Left ventricle myocardium superior (tissue), 1 donor: ENCODE data around the gene CKS1B. TPM values are rescaled to one million over a fixed set of nuclear protein-coding genes. Genes with fewer than 3 reads are reported as not detected.
A peak's percentile ranks its signal among the peaks of the same experiment; 100 is the strongest.

Experiments
- ATAC-seq: fragments of 200-7000 bp; cut with Tn5 transposase; one replicate; pipeline ENCODE4 v1.9.1; 2020; ENCODE audit warnings: mild to moderate bottlenecking, moderate library complexity
- DNase-seq: peaks from one replicate; pipeline ENCODE4 v3.0.0-alpha.2; 2020
- intact Hi-C: fragments of 100-400 bp; cut with micrococcal nuclease; formaldehyde crosslinking; loops from one replicate; pipeline ENCODE4 v1.11.0; 2022
- total RNA-seq: library from RNA; stranded (reverse); fragmentation: NEBNext Ultra II Directional; extraction: Animal tissue kit (Norgen Biotek cat#: 25700); gene quantifications from one replicate; pipeline ENCODE4 v1.2.1, GENCODE V29; 2021
- donor health status: DM: no; HTN: yes; CAD: no; lungs with severe emphysema.

Gene CKS1B
- total RNA-seq, 1 donor from 2014 or later: 16.7 TPM

DNA sequence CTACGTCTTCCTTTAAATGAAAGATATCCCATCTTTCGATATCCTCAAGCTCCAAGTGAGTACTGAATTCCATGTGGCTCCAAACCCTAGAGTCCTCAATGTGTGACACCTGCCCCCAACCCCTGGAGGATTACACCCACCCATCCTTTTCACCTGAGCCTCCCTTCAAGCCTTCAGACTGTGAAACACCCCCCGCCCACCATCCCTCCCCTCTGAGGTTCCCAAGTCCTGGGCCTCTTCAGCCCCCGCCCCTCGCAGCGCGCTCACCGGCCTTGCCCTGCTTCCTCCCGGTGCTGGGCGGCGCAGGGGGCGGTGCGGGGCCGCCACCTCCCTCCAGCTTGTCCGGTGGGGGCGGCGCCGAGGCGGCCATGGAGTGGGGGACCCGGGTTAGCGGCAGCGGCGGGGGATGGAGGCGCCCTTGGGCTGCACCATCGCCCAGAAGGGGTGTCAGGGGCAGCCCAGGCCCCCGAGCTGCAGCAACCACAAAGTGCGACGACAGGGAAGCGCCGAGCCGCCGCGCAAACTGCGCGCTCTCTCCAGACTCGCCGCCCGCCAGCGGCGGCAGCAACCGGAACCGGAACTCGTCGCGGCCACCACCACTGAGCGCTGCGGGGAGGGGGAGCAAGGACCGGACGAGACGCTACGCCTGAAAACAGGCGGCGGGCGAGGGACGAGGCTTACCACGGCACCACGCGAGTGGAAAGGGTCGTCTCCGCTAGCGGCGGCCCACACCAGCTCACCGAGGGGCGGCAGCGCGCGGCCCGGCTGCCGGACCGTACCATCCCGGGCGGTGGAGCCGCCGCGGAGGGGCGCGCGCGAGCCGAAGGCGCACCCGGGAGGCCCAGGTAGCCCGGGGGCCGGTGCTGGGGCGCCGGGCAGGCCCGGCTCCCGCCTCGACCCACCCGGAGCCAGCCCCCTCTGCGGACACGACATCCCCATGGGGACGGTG is 13.0 kb upstream of the CKS1B start, which contains the start of gene PYGO2:
TSS of gene PYGO2 (minus strand) at position 576 of the 949 bp plus-strand sequence. CDS start at position 370, 206 bp downstream.
- DNase-seq: peak; percentile 89
- intact Hi-C loops: no loop called here
- peak; percentile 86 for ATAC-seq

DNA sequence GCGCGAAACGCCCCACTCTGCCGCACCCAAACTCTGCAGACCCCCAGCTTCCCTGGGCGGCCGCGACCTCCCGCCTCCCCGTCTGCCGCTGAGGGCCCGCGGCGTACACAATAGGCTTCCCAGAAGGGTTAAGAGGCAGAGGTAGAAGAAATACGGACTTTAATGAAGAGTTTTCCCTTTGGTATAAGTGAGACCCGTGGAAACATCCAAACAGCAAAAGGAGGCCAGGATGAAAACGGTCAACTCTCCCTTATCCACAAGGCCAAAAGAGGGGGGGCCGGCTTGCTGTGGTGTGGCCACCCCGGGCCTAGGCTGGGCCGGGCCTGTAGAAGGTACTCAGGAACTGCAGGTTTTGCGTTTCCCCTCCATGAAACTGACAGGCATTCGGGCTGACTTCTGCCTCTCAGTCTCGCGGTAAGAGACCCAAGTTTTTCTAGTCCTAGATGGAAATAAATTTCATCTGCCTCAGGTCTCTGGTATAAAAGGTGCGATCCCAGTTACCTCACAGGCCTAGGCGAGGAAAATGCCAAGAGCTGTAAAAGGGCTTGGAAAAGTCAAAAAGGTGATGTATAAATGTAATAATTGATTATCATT is 12.2 kb upstream of the CKS1B start:
- ATAC-seq (peak; percentile 26), DNase-seq (peak; percentile 62)
- intact Hi-C loops: no loop called here

DNA sequence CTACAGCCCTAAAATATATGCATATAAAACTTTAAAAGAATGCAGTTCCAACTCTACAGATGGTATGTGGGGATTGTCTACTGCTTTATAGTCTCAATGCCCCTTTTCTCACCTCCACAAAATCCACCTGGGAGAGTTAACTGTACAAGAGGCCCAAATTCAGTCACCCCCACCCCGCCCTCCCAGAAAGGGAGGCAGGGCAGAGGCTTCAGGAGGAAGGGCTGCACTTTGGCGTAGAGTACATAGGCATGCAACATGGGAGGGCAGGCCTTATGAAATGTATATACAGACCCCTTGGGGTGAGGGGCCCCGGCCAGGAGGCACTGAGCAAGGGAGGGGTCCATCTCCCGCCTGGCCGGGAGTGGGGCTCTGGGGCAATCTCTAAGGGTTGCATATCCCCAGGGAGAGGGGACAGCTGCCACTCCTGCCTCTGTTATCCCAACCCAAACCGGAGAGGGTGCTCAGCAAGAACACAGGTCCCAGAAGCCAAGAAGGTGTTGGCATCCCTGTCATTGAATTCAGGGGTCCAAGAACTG is 11.6 kb upstream of the CKS1B start:
- DNase-seq (no peak), ATAC-seq (no peak)
- intact Hi-C loops: no loop called here

DNA sequence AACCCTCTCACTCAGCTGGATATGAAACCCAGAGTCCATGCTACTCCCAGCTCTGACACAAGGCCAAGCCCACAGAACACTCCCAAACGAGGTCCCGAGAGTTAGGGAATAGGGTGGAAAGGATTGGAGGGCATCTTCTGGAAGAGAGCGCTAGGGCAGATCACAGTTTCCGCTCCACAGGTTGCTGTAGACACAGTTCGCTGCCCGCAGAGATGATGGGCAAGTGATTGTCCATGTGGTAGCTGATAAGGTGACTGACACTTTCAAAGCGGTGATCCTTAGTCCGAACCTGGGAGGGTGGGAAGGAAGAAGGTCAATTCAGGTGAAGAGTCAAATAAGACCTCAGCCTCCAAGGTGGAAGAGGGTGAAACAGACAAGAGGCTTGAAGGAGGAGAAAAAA is 10.8 kb upstream of the CKS1B start:
- intact Hi-C loops: no loop called here

DNA sequence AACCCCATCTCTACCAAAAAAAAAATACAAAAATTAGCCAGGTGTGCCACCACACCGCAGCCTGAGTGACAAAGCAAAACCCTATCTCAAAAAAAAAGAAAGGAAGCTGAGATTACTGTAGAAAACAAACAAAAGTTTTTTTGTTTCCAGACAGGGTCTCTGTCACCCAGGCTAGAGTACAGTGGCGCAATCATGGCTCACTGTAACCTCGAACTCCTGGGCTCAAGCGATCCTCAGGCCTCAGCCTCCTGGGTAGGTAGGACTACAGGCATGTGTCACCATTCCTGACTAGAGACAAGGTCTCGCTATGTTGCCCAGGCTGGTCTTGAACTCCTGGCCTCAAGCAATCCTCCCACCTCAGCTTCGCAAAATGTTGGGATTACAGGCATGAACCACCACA is 10.1 kb upstream of the CKS1B start:
- ATAC-seq (no peak), DNase-seq (peak; percentile 15)
- intact Hi-C loops: no loop called here

More for the DNA sequence above, 10.8 kb upstream of the CKS1B start:
- ATAC-seq (no peak), DNase-seq (no peak)

DNA sequence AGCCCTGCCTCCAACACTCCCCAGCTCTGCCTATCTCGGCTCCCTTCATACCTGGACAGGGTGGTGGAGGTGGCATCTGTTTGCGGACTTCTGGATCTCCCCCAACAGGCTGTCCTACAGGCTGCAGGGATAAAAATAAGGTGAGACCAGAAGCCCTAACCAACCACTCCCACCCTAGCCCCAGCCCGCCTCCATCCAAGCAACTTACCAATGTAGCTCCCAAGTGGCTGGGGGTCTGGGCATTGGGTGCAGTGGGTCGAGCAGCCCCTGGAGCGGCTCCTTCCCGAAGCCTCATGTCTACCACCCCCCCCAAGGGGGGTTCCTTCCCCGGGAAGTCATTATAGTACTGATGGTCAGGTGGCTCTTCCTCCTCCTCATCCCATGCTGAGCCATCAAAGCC is 8.4 kb upstream of the CKS1B start:
- DNase-seq (no peak), ATAC-seq (no peak)
- intact Hi-C loops: no loop called here

DNA sequence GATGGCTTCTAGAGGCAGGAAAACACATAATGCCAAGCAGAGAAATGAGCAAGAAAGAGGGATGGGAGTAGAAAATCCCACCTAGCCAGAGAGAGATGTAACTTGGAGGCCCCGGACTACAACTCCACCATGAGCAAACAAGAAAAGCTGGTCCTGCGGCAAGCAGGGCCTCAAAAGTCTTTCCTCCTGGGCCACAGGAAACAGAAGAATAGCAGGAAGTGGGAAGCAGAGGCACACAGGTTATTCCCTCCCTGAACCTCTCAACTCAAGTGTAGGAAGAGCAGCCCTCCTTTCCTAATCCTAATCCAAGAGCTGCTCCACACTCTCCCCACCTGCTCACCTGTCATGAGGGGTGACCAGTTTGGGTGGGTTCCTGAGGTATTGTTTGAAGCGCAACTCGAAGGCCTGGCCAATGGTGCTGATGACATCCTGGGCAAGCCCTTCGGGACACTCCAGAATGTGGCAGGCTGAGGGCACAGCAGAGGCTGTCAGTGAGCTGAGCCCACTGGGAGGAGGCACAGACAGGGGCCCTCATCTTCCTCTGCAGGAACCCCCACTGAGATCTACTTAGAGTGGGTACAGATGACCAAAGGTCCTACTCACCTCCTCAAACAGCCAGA is 7.0 kb upstream of the CKS1B start:
- DNase-seq (peak; percentile 15), ATAC-seq (no peak)
- intact Hi-C loops: no loop called here

DNA sequence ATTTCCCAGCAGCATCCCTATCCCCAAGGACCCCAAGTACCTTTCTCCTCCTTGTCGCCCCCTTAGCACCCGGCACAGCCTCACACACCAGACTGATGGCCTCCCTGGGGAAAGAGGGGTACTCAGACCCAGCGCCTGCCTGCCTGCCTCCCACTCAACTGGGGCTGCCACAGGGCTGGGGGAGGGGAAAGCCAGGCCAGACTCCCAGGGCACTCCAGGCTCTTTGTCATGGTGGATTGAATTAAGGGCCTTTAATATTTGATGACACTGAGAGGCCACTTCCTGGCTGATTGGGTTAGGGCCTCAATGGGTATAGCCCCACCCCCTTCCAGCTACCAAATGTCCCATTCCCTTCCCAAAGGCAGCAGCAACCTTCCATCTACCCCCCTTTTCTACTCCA is 5.8 kb upstream of the CKS1B start:
- intact Hi-C loops: no loop called here
- no peak for ATAC-seq
- DNase-seq: no peak

DNA sequence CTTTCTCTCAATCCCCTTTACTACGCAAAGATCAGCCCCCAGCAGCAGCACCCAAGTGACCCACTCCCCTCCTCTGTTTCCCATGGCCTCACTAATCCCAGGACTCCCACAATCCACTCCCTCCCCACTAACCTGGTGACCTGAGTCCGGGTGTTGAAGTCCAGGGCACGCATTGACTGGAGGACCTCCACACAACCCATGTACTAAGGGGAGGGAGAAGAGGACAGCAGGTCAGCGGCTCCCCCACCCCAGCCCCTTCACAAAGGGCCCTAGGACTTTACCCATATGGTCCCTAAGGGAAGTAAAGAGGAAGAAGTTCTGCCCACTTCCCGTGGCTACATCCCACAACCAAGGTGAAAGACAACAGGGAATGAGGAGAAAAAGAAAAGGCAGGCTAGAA is 5.2 kb upstream of the CKS1B start:
- ATAC-seq (no peak), DNase-seq (no peak)
- intact Hi-C loops: no loop called here

DNA sequence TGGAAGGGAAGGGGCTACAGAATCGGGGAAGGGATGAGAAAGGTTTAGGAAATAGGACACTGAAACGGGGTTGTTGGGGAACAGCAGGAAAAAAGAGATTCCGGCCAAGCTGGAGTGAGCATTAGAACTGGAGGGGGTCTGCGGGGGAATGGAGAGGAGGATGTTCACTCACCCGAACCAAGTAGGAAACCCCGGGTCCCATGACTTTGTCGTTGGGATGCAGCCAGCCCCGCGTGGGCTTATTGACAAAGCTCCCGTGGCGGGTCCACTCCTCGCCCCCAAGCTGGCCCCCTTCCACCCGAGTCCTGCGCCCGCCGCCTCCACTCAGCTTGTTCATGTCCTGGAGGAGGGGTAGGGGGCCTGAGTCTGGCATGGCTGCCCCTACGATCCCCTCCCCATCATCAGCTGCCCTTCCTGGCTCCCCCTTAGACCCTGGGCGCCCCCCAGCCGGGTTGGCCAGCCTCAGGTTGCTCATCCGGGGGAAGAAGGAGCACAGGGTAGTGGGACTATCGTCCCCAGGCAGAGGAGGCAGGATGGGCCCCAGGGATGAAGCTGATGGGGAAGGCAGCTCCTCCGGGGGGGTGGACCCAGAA is 4.5 kb upstream of the CKS1B start:
- intact Hi-C loops: no loop called here
- DNase-seq (peak; percentile 47), ATAC-seq (no peak)

DNA sequence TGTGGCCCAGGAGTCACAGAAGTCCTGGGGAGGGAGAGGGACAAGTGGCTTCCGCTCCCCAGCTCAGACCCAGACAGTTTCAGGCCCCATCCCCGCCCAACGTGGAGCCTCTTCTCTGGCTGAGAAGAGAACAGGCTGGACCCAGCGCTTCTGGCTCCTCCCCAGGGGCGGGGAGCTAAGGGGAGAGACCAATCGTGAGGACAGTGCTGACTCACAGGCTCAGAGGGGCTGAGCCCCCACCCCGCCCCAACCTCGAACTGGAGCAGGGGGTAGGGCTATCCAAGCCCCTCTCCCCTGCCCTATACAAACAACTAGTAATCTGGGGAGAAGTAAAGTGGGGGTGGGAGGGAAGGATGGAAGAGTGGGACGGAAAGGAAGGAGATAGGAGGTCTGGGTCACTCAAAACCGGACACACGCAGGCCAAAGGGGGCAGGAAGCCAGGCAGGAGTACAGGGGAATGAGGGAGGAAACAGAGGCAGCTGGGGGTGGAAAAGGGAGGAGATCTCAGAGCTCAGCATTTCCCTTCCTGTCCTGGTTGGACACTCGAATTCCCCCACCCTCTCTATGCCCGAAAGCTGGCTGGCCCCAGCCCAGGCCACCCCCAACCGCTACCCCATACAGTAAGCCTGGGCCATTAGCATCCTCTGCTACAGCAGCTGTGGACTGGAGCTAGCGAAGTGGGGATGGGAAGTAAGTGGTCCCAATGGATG is 3.7 kb upstream of the CKS1B start, which contains the start of gene SHC1:
TSS of gene SHC1 (minus strand) at position 117 of the 710 bp plus-strand sequence. CDS start 221 bp downstream, outside the sequence.
- peak; percentile 95 for DNase-seq
- intact Hi-C loops: no loop called here
- peak; percentile 61 for ATAC-seq

DNA sequence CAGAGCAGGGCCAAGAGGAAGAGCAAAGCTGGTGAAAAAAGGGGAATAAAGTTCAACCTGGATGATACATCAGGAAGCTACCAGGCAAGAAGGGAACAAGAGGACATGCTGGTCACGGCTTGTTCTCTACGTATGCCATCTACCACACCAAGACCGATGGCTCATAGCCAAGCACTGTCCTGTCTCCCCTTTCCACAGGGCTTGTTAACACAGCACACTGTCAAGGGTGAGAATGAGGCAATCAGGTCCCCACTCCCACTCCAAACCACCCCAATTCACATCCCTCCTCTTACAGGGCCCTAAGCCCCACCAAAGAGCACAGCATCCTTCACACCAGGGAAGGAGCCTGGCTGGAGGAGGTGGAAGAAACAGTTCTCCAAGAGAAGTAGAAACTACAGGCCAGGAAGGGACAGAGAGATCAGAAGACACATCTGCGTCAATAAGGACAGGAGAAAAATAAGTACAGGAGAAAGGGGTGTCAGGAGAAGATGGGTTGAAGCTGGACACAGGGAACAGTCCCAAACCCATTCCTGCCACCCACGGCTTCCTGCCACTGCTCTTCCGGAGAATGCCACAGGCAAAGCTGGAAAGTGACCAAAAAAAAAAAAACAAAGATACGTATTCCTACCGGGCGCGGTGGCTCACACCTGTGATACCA is 3.0 kb upstream of the CKS1B start:
- intact Hi-C loops: no loop called here
- ATAC-seq (no peak), DNase-seq (no peak)

DNA sequence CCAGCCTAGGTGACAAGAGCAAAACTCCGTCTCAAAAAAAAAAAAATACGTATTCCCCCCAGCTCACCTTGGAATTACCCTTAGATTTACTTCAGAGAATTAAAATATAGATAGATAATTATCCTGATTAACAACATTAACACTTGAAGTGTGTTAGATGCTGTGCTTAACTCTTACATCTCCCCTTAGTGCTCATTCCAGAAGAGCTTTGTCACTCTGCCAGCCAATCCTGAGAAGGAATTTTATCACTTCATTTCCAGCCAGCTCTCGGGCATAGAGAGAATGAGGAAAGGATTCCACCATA is 2.3 kb upstream of the CKS1B start:
- no peak for DNase-seq
- no peak for ATAC-seq
- intact Hi-C loops: no loop called here

DNA sequence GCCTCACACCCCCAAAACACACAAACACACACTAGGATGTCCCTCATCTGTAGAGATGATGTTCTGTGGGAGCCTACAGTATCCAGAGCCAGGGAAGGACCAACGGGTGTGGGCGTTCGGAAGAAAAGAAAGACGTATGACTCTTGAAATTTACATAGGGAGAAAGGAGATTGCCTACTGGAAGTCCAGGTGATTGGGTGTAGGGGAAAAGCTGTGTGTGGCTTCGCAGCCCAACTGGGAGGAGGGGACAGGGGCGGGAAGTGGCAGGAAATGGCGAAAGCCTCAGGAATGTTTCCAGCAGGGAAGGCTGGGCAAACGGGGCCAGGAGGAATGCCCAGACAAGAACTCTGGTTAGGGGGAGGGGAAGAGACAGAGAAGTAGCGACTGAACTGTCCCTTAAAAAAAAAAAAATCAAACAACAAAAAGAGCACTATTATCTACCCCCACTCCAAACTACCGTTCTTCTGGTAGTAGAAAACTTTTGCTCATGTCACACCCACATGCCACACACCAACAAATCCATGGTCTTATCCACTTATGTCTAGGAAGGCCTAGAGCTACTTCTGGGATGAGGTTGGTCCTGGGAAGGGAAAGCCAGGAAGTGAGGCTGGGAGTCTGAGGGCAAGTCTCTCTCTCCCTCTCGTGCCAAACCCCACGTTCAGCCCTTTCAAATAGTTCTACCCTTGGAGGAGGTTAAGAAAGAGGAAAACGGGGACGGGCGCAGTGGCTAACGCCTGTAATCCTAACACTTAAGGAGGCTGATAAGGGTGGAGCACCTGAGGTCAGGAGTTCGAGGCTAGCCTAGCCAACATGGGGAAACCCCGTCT is 1.8 kb upstream of the CKS1B start:
- ATAC-seq (no peak), DNase-seq (peak; percentile 53)
- intact Hi-C loops: no loop called here

DNA sequence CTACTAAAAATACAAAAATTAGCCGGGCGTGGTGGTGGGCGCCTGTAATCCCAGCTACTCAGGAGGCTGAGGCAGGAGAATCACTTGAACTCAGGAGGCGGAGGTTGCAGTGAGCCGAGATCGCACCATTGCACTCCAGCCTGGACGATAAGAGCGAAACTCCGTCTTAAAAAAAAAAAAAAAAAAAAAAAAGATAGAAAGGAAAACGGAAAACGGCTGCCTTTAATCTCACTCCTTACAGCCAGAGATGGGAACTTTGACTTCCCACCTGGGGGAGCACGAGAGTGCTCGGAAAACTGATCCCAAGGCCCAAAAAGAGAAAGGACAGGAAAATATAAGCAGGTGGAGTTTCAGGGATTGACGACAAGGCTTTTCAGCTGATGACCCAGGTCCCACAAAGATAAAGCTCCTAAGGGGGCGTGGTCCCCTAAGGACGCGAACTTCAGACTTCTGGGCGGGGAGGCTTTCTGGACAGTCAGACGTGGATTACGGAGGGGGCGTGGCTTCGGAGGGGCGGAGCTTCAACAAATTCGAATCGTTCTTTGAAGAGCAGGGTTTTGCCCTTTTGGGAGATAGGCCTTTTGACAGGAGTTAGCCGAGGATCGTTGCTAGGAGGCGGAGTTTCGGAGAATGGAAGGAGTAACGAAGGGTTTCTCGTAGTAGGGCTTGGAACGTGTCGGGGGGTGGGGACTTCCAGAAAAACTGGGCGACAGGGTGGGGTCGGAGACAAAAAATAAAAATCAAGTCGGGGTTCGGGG is 958 bp upstream of the CKS1B start:
- DNase-seq (peak; percentile 95), ATAC-seq (peak; percentile 55)
- intact Hi-C loops: no loop called here

DNA sequence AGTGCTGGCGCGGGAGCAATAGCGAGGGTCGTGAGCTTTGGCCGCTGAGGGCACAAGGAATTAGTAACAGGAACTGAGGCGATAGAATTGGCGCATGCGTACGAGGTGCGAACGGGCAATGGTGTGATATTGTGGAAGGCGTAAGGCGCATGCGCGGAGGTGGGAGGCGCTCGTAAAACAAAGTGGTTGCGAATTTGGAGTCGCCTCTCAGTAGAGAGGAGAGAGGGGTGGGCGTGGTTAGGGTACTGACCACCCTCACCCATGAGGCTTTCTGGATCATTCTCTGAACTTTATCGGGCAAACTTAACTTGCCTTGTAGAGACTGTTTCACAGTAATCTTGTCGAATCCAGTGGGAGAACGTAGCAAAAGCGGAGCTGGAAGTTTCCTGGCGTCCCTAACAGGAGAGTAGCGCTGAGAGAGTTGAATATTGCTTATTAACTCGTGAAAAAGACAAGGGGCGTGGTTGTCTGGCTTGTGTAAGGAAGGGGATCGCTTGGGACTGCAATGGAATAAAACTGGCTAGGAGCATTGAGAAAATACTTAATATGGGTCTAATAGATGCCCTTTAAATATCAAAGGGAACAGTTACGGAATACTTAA is 427 bp downstream of the CKS1B start:
- DNase-seq (peak; percentile 94), ATAC-seq (peak; percentile 67)
- intact Hi-C loops: no loop called here
